Upper lobe of right lung (tissue), 1 donor: ENCODE results near the gene LOXHD1. TPM values are rescaled to one million over a fixed set of nuclear protein-coding genes. Genes with fewer than 3 reads are reported as not detected.

Experiments used
- ATAC-seq: fragments of 200-7000 bp; cut with Tn5 transposase; one replicate; pipeline ENCODE4 v1.9.1; 2020; ENCODE audit warnings: mild to moderate bottlenecking, moderate library complexity
- DNase-seq: peaks from one replicate; pipeline ENCODE4 v3.0.0-alpha.2; 2020
- H3K27ac ChIP-seq: fragments of 200-600 bp; one replicate; pipeline ENCODE4 v1.8.0; 2022
- H3K27me3 ChIP-seq: fragments of 200-600 bp; one replicate; pipeline ENCODE4 v1.8.0; 2022; ENCODE audit warnings: mild to moderate bottlenecking
- H3K36me3 ChIP-seq: fragments of 200-600 bp; one replicate; pipeline ENCODE4 v1.8.0; 2022
- H3K4me1 ChIP-seq: fragments of 200-600 bp; one replicate; pipeline ENCODE4 v1.8.0; 2022
- H3K4me3 ChIP-seq: fragments of 200-600 bp; one replicate; pipeline ENCODE4 v1.8.0; 2022; ENCODE audit warnings: mild to moderate bottlenecking
- H3K9me3 ChIP-seq: fragments of 200-600 bp; one replicate; pipeline ENCODE4 v1.8.0; 2022
- CTCF ChIP-seq: fragments of 200-600 bp; IDR thresholded peaks from one replicate; pipeline ENCODE4 v1.8.0; 2022; ENCODE audit warnings: antibody characterized with exemption
- intact Hi-C: fragments of 100-400 bp; cut with DNase I; formaldehyde crosslinking; loops from one replicate; pipeline ENCODE4 v1.11.0; 2022
- total RNA-seq: library from RNA; stranded (reverse); fragmentation: NEBNext Ultra II Directional; extraction: Animal tissue kit (Norgen Biotek cat#: 25700); gene quantifications from one replicate; pipeline ENCODE4 v1.2.1, GENCODE V29; 2021
- donor health status: DM: no; HTN: yes; CAD: no; lungs with severe emphysema.

Gene LOXHD1
- total RNA-seq, 1 donor from 2014 or later = 2.7 TPM

- no peak for ATAC-seq
- no peaks in the 10 kb centered on the region for H3K4me1 ChIP-seq
- intact Hi-C loops = no loop called here
These were observed 24.5 kb downstream of the LOXHD1 start for GRCh38 chr18:46632401-46633071.

DNA sequence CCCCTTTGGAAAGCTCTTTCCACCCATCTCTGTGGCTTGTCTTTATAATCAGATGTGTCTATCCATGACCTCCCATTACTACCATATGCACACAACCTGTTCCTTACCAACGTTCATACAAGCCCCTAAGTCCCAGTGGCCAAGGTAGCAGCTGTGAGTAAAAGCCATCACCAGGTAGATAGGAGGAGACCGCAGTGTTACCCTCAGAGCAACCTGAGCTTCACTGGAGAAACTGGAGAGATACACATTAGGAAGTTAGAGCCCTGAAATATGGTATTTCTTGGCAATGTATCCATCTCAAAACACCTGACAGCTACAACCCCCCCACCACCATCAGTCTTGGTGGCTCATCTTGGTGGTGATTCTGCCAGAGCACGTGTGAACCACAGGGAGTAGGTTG lies 26.0 kb downstream of the LOXHD1 start:
- intact Hi-C loops = no loop called here
- no peak for TF ChIP-seq CTCF
- no peaks in the 10 kb centered on the region for H3K27me3 ChIP-seq
- no peak for DNase-seq
- H3K36me3 ChIP-seq = no peaks in the 10 kb centered on the region
- no peaks in the 10 kb centered on the region for H3K4me1 ChIP-seq
- ATAC-seq = no peak
- H3K9me3 ChIP-seq = peaks cover 4% of the 10 kb centered on the region
- H3K4me3 ChIP-seq = no peak overlapping the region
- no peak overlapping the region for H3K27ac ChIP-seq

More at GRCh38 chr18:46632401-46633071, 24.5 kb downstream of the LOXHD1 start:
- H3K36me3 ChIP-seq = no peaks in the 10 kb centered on the region
- DNase-seq = no peak
- no peak overlapping the region for H3K4me3 ChIP-seq
- peaks cover 4% of the 10 kb centered on the region for H3K9me3 ChIP-seq
- TF ChIP-seq CTCF = no peak
- H3K27me3 ChIP-seq = no peaks in the 10 kb centered on the region
- no peak overlapping the region for H3K27ac ChIP-seq

GRCh38 chr18:46630160-46630559 lies 26.9 kb downstream of the LOXHD1 start:
- Histone ChIP-seq H3K27me3 (no peaks in the 10 kb centered on the region), H3K9me3 (peaks cover 4% of the 10 kb centered on the region), H3K4me3 (no peak overlapping the region), H3K27ac (no peak overlapping the region), H3K4me1 (no peaks in the 10 kb centered on the region), H3K36me3 (no peaks in the 10 kb centered on the region)
- ATAC-seq = no peak
- TF ChIP-seq CTCF = no peak
- DNase-seq = no peak
- intact Hi-C loops = no loop called here

DNA sequence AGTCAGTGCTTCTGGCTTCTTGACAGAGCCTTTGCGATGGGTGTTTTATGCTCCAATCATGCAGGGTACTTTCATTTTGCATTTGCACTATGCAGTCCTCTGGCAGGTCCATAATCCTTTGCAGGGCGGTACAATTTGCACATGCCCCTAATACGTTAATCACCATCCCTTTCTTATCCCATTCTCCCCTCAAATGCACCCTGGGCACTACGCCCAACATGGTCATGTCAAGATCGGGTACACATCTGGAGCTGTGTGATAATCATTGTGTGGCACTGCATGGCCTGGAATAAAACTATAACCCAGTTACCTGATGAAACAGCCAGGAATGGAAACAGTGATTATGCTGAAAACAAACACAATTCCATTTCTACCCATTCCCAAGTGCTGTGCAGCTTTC lies 27.7 kb downstream of the LOXHD1 start:
- Histone ChIP-seq H3K4me3 (no peak overlapping the region), H3K27ac (no peak overlapping the region), H3K9me3 (peaks cover 4% of the 10 kb centered on the region), H3K27me3 (no peaks in the 10 kb centered on the region), H3K36me3 (no peaks in the 10 kb centered on the region), H3K4me1 (no peaks in the 10 kb centered on the region)
- ATAC-seq (no peak), DNase-seq (no peak)
- intact Hi-C loops = no loop called here
- no peak for TF ChIP-seq CTCF

DNA sequence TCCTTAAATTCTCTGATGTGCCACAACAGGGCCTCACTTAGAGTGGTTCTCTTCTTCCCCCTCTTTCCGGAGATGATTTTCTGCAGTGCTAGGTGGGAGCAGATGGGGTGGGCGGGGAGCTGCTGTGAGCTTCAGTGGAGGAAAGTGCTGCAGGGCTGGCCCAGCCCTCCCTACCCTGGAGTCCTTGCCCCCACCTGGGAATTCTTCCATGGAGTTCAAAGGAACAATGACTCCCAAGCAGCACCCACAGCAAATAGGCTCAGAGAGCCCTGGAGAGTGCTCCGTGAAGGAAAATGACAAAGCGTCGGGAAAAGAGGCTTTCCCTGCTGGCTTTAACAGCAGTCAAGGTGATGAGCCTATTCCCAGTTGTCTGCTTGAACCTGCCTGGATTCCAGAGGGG lies 28.8 kb downstream of the LOXHD1 start:
- Histone ChIP-seq H3K27me3 (no peaks in the 10 kb centered on the region), H3K9me3 (no peaks in the 10 kb centered on the region), H3K4me1 (no peaks in the 10 kb centered on the region), H3K4me3 (no peak overlapping the region), H3K27ac (no peak overlapping the region), H3K36me3 (no peaks in the 10 kb centered on the region)
- DNase-seq (no peak), ATAC-seq (no peak)
- intact Hi-C loops = no loop called here
- TF ChIP-seq CTCF = no peak

- Histone ChIP-seq H3K4me1 (no peaks in the 10 kb centered on the region), H3K27me3 (no peaks in the 10 kb centered on the region), H3K27ac (no peak overlapping the region), H3K9me3 (no peaks in the 10 kb centered on the region), H3K36me3 (no peaks in the 10 kb centered on the region), H3K4me3 (no peak overlapping the region)
- intact Hi-C loops = no loop called here
- ATAC-seq (no peak), DNase-seq (no peak)
- no peak for TF ChIP-seq CTCF
These were observed 29.9 kb downstream of the LOXHD1 start for GRCh38 chr18:46627136-46627535.
